Measurements from ENCODE around the gene ANP32A.

Gene ANP32A

DNA sequence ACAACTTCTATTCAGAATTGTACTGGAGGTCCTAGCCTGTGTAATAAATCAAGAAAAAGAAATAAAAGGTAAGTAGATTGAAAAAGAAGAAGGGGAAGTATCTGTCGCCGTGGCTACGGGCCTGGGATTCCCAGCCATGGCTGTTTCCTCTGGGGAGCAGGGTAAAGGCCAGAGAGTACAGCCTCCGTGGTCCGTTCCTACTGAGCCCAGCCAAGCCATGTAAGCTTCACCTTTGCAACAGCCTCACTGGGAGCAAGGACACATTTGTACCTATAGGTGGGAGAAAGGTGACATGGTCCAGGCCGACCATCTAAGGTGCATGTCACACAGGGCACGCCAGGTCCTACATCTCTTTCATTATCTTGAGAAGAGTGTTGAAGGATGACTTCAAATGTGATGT lies 71.3 kb downstream of the ANP32A start:
- ChIA-PET POLR2A (ENCODE audit: low non-redundant PET) (no interaction called here), CTCF (no interaction called here)
- TF ChIP-seq, protein P1, sequence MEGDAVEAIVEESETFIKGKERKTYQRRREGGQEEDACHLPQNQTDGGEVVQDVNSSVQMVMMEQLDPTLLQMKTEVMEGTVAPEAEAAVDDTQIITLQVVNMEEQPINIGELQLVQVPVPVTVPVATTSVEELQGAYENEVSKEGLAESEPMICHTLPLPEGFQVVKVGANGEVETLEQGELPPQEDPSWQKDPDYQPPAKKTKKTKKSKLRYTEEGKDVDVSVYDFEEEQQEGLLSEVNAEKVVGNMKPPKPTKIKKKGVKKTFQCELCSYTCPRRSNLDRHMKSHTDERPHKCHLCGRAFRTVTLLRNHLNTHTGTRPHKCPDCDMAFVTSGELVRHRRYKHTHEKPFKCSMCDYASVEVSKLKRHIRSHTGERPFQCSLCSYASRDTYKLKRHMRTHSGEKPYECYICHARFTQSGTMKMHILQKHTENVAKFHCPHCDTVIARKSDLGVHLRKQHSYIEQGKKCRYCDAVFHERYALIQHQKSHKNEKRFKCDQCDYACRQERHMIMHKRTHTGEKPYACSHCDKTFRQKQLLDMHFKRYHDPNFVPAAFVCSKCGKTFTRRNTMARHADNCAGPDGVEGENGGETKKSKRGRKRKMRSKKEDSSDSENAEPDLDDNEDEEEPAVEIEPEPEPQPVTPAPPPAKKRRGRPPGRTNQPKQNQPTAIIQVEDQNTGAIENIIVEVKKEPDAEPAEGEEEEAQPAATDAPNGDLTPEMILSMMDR (conservative IDR thresholded peaks at IDR 0.05; ENCODE audit: low read depth): no peak
- no peak overlapping the region for H3K27ac ChIP-seq
- no peak for DNase-seq (ENCODE audit: low spot score)

DNA sequence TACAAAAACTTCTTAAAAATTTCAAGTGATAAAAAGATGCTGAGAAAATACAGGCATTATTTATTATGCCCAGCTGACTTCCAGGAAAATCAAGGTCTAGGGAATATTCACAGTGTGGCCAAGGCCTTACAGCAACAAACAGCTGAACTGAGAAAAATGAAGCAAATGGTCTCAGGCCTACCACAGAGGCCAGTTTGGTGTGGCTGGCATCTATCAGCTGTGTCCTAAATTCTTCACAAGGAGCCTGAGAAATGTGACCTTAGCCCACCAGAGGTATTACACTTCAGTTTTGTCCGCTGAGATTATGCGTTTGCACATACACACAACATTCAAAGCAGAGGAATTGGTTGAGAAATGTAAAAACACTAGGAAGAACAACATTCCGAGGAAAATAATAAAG lies 77.4 kb downstream of the ANP32A start:
- TF ChIP-seq, protein P1 (conservative IDR thresholded peaks at IDR 0.05; ENCODE audit: low read depth): no peak
- ChIA-PET CTCF (no interaction called here), POLR2A (ENCODE audit: low non-redundant PET) (no interaction called here)
- H3K27ac ChIP-seq: no peak overlapping the region
- no peak for DNase-seq (ENCODE audit: low spot score)

DNA sequence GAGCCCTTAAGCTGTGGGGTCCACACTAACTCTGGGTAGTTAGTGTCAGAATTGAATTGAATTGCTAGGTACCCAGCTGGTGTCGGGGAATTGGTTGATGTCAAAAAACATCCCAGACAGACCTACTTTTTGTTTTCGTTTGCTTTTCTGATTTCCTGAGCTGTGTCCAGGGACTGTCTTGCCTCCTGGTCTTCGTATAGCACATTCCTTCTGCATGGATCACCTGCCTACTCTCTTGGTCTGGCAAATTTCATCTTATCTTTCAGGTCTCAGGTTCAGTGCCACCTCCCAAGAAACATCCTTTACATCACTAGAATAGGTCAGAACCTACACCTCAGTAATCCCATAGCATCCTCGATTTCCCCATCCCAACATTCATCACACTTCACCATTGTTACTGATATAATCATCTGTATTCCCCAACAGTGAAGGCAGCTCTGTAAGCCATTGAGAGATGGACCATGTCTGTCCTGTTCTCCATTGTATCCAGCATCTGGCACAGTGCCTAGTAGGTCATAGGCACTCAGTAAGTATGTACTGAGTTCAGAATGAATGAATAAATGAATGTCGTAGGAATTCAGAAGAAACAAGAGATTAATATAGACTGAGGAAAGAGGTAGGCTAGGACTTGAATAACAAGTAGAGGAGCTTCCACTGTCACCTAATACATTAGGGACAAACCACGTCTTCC lies 81.2 kb downstream of the ANP32A start:
- ChIA-PET CTCF (no interaction called here), POLR2A (ENCODE audit: low non-redundant PET) (no interaction called here)

DNA sequence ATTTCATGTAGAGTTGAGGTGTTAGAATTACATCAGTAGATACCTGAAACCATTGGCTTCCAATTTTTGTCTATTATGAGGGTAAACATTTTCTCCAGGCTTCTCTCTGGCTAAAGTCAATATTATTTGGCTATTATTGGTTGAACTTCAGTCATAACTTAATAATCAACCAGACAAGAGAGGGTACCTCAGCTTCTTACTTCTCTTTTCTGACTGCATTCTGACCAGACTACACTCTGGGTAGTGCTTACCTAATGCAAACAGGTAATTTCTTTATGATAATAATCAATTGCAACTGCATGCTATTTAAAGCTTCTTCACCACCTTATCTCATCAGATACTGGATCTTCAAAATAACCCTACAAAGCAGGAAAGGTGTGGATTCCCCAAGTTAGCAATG lies 85.1 kb downstream of the ANP32A start:
- DNase-seq (ENCODE audit: low spot score): no peak
- CTCF ChIA-PET: interaction anchor here (0.6 to 2.0 kb wide), 2 partner anchors 62 to 140 kb away, joined by 4 to 8 read pairs; no protein-coding TSS in a partner anchor
- no peak overlapping the region for H3K27ac ChIP-seq
- POLR2A ChIA-PET (ENCODE audit: low non-redundant PET): no interaction called here
- TF ChIP-seq, protein P1 (conservative IDR thresholded peaks at IDR 0.05; ENCODE audit: low read depth): no peak

More for the DNA sequence above, 81.2 kb downstream of the ANP32A start:
- no peak for DNase-seq (ENCODE audit: low spot score)
- TF ChIP-seq, protein P1 (conservative IDR thresholded peaks at IDR 0.05; ENCODE audit: low read depth): no peak
- no peak overlapping the region for H3K27ac ChIP-seq

DNA sequence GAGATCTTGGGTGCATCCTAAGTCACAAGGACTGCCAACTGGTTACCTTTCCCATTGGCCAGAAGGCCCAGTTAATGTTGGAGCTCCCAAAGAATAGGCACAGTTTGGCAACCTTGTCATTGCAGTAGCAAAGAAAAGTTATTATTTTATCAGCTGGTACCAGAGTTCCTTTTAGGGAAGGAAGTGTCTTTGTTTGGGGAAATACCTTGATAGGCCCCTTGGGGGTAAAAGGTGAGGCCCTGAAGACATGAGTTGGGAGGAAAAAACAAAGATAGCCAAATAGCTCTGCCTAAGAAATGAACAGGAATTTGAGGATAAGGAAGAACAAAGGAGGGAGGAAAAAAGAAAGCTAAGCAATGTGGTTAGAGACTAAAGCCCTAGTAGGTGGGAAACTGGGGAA lies 85.8 kb downstream of the ANP32A start:
- TF ChIP-seq, protein P1 (conservative IDR thresholded peaks at IDR 0.05; ENCODE audit: low read depth): no peak
- H3K27ac ChIP-seq: no peak overlapping the region
- DNase-seq (ENCODE audit: low spot score): no peak
- POLR2A ChIA-PET (ENCODE audit: low non-redundant PET): no interaction called here
- CTCF ChIA-PET: interaction anchor here (0.6 to 2.0 kb wide), 3 partner anchors 60 to 190 kb away, joined by 3 to 9 read pairs (median 8); no protein-coding TSS in a partner anchor

DNA sequence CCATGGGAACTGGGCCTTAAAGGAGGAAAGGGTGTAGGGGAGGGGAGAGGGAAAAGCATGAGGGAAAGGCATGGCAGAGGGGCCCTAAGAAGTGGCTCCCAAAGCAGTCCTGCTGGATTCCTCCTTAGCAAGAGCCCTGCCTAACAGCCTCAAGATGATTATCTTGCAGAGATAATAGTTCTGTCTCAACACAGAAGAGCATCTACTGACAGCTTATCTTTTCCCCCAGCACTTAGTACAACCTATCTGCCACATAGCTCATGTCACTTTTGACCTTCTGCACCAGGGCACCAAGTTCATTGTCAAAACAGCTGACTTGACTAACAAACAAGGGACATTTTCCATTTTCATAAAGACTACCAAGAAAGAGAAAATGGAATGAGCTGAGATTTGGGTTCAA lies 86.3 kb downstream of the ANP32A start:
- H3K27ac ChIP-seq: no peak overlapping the region
- CTCF ChIA-PET: interaction anchor here (0.6 to 2.0 kb wide), 3 partner anchors 61 to 191 kb away, joined by 3 to 9 read pairs (median 8); no protein-coding TSS in a partner anchor
- DNase-seq (ENCODE audit: low spot score): no peak
- POLR2A ChIA-PET (ENCODE audit: low non-redundant PET): no interaction called here
- TF ChIP-seq, protein P1 (conservative IDR thresholded peaks at IDR 0.05; ENCODE audit: low read depth): no peak

All from RWPE1 (cell line).